ENCODE measurements around the gene ZNF785. TPM values are rescaled to one million over a fixed set of nuclear protein-coding genes. Genes with fewer than 3 reads are reported as not detected.

ZNF785 gene
- total RNA-seq, 1 experiment from 2014 or later, result 12.8 TPM

DNA sequence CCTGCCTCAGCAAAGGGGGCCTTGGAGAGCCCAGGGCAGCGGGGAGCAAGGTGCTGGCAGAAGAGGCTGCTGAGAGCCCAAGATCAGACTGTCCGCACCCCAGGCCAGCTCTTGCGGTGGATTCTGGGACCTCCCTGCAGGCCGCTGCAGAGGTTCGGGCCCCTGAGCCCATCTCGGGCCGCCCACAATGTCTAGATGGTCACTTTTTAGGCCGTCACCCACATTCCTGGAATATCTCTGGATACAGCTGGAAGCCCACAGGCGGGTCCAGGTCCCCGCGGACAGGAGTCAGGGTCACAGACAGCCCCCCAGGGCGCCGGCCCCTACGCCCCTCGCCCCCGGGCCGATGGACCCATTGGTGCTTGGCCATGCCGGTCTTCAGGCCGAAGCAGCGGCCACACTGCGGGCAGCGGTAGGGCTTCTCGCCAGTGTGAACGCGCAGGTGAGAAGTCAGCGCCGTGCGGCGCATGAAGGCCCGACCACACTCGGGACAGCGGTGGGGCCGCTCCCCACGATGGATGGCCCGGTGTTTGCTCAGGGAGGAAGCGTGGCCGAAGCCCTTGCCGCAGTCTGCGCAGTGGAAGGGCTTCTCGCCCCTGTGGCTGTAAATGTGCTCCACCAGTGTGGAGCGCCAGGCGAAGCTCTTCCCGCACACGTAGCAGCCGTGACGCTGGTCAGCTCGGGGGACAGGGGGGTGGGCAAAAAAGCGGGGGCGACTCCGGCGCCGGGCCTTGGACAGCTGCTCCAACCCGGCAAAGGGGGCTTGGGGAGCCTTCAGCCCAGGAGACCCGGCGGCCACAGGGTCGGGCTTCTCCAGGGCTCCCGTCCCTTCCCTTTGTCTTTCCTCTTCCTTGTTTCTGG is 53.0 kb downstream of the ZNF785 start:
- Mint-ChIP-seq H3K4me3 (ENCODE audit: unreplicated experiment) (peak overlapping the region; percentile 91), H3K27ac (ENCODE audit: low read depth, unreplicated experiment) (peak overlapping the region; percentile 95), H3K36me3 (ENCODE audit: insufficient read depth, unreplicated experiment) (peaks cover 32% of the 10 kb centered on the region), H3K4me1 (ENCODE audit: insufficient read depth, unreplicated experiment) (peaks cover 12% of the 10 kb centered on the region), H3K27me3 (ENCODE audit: insufficient read depth, unreplicated experiment) (no peaks in the 10 kb centered on the region), H3K9me3 (ENCODE audit: unreplicated experiment) (no peaks in the 10 kb centered on the region)
- TF ChIP-seq, protein P1, sequence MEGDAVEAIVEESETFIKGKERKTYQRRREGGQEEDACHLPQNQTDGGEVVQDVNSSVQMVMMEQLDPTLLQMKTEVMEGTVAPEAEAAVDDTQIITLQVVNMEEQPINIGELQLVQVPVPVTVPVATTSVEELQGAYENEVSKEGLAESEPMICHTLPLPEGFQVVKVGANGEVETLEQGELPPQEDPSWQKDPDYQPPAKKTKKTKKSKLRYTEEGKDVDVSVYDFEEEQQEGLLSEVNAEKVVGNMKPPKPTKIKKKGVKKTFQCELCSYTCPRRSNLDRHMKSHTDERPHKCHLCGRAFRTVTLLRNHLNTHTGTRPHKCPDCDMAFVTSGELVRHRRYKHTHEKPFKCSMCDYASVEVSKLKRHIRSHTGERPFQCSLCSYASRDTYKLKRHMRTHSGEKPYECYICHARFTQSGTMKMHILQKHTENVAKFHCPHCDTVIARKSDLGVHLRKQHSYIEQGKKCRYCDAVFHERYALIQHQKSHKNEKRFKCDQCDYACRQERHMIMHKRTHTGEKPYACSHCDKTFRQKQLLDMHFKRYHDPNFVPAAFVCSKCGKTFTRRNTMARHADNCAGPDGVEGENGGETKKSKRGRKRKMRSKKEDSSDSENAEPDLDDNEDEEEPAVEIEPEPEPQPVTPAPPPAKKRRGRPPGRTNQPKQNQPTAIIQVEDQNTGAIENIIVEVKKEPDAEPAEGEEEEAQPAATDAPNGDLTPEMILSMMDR (IDR thresholded peaks at IDR 0.05; ENCODE audit: unreplicated experiment), result no peak
- BruUV-seq (replicated peaks), result no TSS peak
- DNase-seq (ENCODE audit: unreplicated experiment), result no peak
- ChIA-PET POLR2A (interaction anchor here (0.7 kb wide), 1 partner anchor 95 kb away, joined by 3 read pairs; no protein-coding TSS in a partner anchor), CTCF (no interaction called here)
- intact Hi-C loops (cut with micrococcal nuclease), result no loop called here

Other genes starting within 250 kb of the ZNF785 start
- gene CD2BP2, start 230.4 kb downstream of the ZNF785 start, total RNA-seq (2022), result 48.4 and 58.9 TPM in 2 replicates
- gene TBC1D10B, start 215.2 kb downstream of the ZNF785 start, total RNA-seq (2022), result 46.5 and 48.0 TPM in 2 replicates
- 1.2 and 1.6 TPM in 2 replicates for gene MYL11, start 210.9 kb downstream of the ZNF785 start, total RNA-seq (2022)
- 1.3 and 1.7 TPM in 2 replicates for gene SEPTIN1, start 203.1 kb downstream of the ZNF785 start, total RNA-seq (2022)
- gene ZNF48, start 190.3 kb downstream of the ZNF785 start, total RNA-seq (2022), result 11.0 and 12.4 TPM in 2 replicates
- gene ZNF771, start 178.1 kb downstream of the ZNF785 start, total RNA-seq (2022), result 8.1 and 8.3 TPM in 2 replicates
- gene DCTPP1, start 155.7 kb downstream of the ZNF785 start, total RNA-seq (2022), result 29.1 and 42.4 TPM in 2 replicates
- 51.9 and 73.3 TPM in 2 replicates for gene SEPHS2, start 139.8 kb downstream of the ZNF785 start, total RNA-seq (2022)
- not detected in 2 replicates for gene ITGAL, start 113.0 kb downstream of the ZNF785 start, total RNA-seq (2022)
- 38.6 and 39.3 TPM in 2 replicates for gene ZNF768, start 59.1 kb downstream of the ZNF785 start, total RNA-seq (2022)
- gene ZNF747, start 50.8 kb downstream of the ZNF785 start, total RNA-seq (2022), result 13.7 TPM in 2 replicates
- 8.3 and 10.6 TPM in 2 replicates for gene ZNF764, start 27.3 kb downstream of the ZNF785 start, total RNA-seq (2022)
- 9.0 and 11.6 TPM in 2 replicates for gene ZNF688, start 14.0 kb downstream of the ZNF785 start, total RNA-seq (2022)
- gene ZNF689, start 24.7 kb upstream of the ZNF785 start, total RNA-seq (2022), result 4.5 and 6.1 TPM in 2 replicates
- gene PRR14, start 65.3 kb upstream of the ZNF785 start, total RNA-seq (2022), result 39.4 and 41.4 TPM in 2 replicates
- 69.1 and 80.8 TPM in 2 replicates for gene FBRS, start 72.7 kb upstream of the ZNF785 start, total RNA-seq (2022)
- gene SRCAP, start 113.5 kb upstream of the ZNF785 start, total RNA-seq (2022), result 52.3 and 60.7 TPM in 2 replicates
- gene PHKG2, start 162.7 kb upstream of the ZNF785 start, total RNA-seq (2022), result 28.0 and 28.4 TPM in 2 replicates
- 4.8 and 5.2 TPM in 2 replicates for gene CFAP119, start 176.4 kb upstream of the ZNF785 start, total RNA-seq (2022)
- gene RNF40, start 176.6 kb upstream of the ZNF785 start, total RNA-seq (2022), result 78.0 and 85.0 TPM in 2 replicates
- gene ZNF629, start 201.5 kb upstream of the ZNF785 start, total RNA-seq (2022), result 10.9 and 14.1 TPM in 2 replicates